ENCODE data around the gene PFN3.

DNA sequence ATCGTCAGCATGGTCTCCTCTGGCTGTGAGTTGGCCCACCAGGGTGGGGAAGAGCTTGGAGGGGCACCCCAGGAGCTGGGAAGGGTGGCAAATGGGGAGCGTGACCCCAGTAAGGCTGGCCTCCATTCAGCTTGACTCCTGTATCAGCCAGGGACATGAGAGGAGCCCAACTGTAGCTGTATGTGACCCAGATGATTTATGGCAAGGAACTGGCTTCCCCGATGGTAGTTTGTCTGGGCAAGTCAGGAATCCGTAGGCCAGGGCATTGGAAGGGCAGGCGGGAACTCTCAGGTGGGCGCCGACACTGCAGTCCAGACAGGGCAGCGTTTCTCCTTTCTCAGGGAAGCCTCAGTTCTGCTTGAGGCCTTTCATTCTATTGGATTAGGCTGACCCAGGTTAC lies 13.9 kb downstream of the PFN3 start:
- TF ChIP-seq, protein P1, sequence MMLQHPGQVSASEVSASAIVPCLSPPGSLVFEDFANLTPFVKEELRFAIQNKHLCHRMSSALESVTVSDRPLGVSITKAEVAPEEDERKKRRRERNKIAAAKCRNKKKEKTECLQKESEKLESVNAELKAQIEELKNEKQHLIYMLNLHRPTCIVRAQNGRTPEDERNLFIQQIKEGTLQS (CRISPR knock-in tag; IDR thresholded peaks at IDR 0.05) = no peak
- no peak for TF ChIP-seq ELF1 (CRISPR knock-in tag; IDR thresholded peaks at IDR 0.05)
- TF ChIP-seq HDAC1 (CRISPR knock-in tag; IDR thresholded peaks at IDR 0.05) = no peak
- TF ChIP-seq, protein P2, sequence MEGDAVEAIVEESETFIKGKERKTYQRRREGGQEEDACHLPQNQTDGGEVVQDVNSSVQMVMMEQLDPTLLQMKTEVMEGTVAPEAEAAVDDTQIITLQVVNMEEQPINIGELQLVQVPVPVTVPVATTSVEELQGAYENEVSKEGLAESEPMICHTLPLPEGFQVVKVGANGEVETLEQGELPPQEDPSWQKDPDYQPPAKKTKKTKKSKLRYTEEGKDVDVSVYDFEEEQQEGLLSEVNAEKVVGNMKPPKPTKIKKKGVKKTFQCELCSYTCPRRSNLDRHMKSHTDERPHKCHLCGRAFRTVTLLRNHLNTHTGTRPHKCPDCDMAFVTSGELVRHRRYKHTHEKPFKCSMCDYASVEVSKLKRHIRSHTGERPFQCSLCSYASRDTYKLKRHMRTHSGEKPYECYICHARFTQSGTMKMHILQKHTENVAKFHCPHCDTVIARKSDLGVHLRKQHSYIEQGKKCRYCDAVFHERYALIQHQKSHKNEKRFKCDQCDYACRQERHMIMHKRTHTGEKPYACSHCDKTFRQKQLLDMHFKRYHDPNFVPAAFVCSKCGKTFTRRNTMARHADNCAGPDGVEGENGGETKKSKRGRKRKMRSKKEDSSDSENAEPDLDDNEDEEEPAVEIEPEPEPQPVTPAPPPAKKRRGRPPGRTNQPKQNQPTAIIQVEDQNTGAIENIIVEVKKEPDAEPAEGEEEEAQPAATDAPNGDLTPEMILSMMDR (CRISPR knock-in tag; IDR thresholded peaks at IDR 0.05) = no peak

Data from HepG2 (cell line).